Activated T-cell treated with anti-CD3 and anti-CD28 coated beads for 24 hours (primary cell): ENCODE data around the gene HSPA1A.

Experiments
- DNase-seq: peaks from one replicate; pipeline ENCODE4 v3.0.0-alpha.2; 2020; ENCODE audit warnings: low read depth

HSPA1A gene

GRCh38 chr6:31815025-31815838 lies at the start of gene HSPA1A, which contains the start of gene HSPA1L:
Gene HSPA1A, plus strand, starts transcription at chr6:31815543. Its CDS starts 214 bp downstream, at chr6:31815757.
Gene HSPA1L, minus strand, starts transcription at chr6:31815283. Its CDS starts 3,311 bp downstream, at chr6:31811972.
- peak; percentile 61 for DNase-seq

GRCh38 chr6:31765559-31765909 lies 49.8 kb upstream of the HSPA1A start:
- no peak for DNase-seq

DNA sequence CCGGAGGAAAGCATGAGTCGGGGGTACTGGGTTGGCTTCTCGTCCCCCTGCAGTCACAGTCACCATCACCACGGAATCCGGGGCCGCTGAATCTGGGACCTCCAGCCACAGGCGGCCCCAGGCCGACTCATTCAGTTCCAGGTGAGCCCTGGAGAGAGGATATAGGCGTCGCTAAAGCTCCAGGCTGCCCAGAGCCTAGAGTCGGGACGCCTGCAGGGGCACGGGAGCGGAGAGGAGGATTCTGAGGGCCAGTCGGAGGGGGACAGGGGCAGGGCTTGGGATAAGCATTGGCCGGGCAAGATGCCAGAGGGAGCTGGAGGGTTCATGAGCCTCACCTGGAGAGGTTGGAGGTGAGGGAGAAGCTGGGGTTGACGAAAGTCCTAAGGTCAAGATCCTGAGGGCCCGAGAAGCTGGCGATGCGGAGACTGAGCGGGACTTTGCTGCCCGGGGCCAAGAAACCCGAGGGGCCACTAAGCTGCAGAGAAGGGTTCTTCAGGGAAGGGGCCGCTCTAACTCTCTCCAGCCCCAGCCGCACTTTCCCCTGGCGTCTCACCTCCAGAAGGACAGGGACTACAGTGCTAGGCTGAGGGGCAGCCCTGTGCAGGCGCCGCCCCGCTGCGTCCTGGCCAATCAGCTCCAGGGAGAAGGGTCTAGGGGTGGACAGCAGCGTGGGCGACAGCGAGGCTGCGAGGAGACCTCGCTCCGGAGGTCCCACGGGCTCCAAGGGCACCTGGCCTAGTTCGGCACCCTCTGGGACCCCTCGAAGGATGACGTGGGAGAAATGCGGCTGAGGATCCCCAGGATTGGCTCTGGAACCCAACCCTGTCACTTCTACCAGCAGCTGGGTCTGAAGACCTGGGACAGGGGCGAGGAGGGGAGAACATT lies 49.2 kb upstream of the HSPA1A start:
- no peak for DNase-seq

DNA sequence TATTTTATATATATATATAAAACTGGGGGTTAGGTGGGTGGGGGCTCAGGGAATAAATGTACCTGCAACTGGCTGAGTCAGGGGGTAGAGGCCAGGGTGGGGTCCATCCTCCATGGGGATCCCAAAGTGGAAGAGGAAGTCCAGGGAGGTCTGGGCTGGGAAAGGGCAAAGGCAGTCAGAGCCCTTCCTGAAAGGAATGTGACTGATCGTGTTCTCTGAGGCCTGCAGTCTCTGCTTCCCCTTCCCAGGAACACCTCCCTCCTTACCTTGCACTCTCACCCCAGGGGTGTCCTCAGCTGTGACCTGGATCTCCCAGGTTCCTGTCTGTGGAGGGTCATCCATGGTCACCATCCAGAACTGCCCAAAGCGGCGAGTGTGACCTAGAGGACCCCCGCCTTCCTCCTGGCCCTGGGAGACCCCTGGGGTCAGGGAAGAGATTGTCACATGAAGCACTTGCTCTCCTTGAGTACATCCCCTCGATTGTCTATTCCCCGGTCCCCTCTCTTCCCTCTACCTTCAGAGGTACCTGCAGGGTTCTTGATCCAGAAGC lies 48.2 kb upstream of the HSPA1A start:
- no peak for DNase-seq

DNA sequence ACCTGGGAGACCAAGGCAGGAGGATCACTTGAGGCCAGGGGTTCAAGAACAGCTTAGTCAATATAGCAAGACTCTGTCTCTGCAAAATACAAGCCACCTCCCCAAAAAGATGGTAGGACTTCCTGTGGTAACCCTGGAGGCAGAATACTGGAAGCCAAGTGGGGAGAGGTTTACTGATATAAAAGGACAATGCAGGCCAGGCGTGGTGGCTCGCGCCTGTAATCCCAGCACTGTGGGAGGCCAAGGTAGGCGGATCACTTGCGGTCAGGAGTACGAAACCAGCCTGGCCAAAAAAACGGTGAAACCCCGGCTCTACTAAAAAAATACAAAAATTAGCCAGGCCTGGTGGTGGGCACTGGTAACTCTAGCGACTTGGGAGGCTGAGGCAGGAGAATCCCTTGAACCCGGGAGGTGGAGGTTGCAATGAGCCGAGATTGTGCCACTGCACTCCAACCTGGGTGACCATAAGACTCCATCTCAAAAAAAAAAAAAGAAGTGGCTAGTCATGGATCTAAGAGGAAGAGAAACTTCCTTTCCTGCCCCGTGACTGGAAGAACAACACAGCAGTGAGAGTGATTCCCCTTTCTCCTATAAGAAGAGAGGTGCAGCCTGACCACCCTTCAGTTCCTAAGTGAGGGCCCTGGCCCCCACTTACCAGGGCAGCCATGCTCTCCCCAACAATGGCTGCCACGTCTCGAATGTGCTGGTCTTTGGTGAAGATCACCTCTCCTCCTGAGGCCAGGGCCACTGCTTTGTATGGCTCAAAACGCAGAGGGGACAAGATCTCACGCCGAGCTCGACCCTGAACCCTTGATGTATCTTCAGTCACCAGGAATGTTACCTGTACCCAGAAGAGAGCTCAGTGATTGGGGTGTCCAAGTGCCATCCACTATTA lies 46.7 kb upstream of the HSPA1A start:
- no peak for DNase-seq

- DNase-seq: peak; percentile 76
Observed at GRCh38 chr6:31769684-31770371, 45.5 kb upstream of the HSPA1A start.

GRCh38 chr6:31770860-31771259 lies 44.5 kb upstream of the HSPA1A start:
- DNase-seq: no peak

GRCh38 chr6:31771992-31772358 lies 43.4 kb upstream of the HSPA1A start:
- DNase-seq: no peak

GRCh38 chr6:31775184-31775583 lies 40.2 kb upstream of the HSPA1A start:
- no peak for DNase-seq

GRCh38 chr6:31775633-31776484 lies 39.5 kb upstream of the HSPA1A start:
- no peak for DNase-seq

DNA sequence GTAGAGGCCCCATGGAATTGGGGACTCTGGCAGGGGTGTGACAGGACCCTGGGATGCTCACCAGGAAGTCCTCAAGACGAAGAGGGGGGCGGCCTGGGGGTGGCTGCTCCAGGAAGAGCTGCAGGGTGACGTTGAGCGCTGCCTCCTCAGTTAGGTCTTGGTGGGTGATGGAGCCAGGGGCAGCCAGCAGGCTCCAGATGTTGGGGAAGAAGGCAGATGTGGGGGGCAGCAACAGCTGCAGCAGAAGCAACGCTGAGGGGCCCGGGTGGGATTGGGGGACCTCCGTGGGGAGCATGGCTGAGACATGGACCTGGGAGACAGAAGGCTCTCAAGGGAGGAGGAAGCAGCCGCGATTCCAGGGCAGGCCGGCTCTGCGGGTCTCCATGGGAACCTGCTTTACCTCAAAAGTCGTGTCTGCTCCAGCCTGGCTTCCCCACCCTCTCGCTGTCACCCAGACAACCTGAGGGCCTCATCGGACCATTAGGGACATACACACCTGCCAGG lies 38.8 kb upstream of the HSPA1A start:
- DNase-seq: no peak

GRCh38 chr6:31776989-31777666 lies 38.2 kb upstream of the HSPA1A start, which contains the start of gene VWA7:
Gene VWA7, minus strand, starts transcription at chr6:31777328. Its CDS starts 549 bp downstream, at chr6:31776779.
- peak; percentile 67 for DNase-seq

DNA sequence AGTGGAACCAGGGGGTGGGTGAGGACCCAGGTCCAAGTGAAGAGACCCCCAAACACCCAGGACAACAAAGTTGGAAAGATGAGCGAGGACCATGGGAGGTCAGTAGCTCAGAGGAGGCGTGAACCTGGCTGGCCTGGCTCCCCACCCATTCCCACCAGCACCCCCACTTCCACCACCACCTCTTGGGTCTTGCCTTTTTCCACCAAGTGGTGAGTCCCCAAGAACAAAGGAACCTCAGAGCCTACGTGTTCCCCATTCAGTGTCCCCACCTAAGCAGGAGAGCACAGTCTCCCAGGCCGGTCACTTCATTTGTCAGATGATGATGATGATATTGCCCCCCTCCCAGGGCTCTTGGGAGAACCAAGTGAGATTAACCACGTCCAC lies 37.7 kb upstream of the HSPA1A start:
- no peak for DNase-seq

GRCh38 chr6:31778193-31778592 lies 37.1 kb upstream of the HSPA1A start:
- no peak for DNase-seq

DNA sequence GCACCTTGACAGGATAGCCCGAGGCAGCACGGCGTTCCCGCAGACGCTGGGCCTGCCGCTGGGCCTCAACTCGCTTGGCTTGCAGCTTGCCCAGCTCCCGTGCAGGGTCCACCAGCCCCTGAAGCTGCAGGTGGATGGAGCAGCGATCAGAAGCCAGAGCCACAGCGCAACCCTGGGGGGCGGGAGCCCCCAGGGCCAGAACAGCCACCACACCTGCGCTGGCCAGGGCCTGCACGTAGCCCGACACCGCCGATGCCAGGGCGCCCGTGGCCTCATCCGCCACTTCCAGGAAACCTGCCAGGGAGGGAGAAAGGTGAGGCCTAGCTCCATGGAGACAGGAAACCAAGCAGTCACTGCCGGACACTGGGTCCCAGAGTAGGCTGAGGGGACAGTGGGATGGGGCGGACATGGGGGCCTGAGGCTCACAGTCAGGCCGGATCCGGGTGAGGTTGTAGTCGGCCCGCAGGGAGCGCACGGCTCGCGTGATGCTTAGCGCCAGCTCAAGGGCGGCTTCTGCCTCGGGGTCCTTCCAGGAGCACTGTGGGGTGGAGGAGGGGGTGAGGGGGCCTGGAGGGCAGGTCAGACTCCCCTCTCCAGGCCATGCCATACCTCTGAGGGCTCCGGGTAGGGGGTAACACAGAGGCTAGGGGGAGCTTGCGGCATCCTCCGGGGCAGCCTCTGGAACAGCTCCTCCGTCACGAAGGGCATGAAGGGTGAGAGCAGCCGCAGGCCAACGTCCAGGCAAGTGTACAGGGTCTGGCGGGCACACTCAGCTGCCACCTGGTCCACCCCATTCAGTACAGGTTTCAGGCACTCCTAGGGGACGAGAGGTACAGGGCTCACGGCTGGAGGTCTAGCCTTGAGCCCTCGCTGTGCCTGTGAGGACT lies 36.1 kb upstream of the HSPA1A start:
- DNase-seq: no peak

DNA sequence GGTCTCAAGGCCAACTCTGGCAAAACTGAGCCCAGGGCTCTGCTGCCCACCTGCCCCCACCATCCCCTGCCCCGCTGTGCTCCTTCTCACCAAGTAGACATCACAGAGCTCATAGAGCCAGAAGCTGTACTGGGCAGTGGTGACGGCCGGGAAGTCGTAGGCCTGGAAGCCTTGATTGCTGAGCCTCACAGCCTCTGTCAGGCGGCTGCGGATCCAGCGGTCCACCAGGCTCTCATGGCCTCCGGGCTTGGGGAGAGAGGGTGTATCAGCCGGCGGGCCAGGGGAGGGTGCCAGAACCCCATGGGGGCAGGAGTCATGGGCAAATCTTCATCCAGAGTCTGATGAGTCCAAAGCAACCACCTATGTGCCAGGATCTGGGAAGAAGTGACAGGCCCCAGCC lies 35.4 kb upstream of the HSPA1A start:
- no peak for DNase-seq

- DNase-seq: no peak
Observed at GRCh38 chr6:31780507-31781243, 34.7 kb upstream of the HSPA1A start.
